Fibroblast of skin of left quadriceps (primary cell): ENCODE data around the gene CHCHD6.

Source experiments
- DNase-seq, 2 experiments: peaks; one replicate each; pipeline ENCODE4 v3.0.0-alpha.2; 2013; ENCODE audit warnings: low read depth in 2 of 2

The CHCHD6 gene

DNA sequence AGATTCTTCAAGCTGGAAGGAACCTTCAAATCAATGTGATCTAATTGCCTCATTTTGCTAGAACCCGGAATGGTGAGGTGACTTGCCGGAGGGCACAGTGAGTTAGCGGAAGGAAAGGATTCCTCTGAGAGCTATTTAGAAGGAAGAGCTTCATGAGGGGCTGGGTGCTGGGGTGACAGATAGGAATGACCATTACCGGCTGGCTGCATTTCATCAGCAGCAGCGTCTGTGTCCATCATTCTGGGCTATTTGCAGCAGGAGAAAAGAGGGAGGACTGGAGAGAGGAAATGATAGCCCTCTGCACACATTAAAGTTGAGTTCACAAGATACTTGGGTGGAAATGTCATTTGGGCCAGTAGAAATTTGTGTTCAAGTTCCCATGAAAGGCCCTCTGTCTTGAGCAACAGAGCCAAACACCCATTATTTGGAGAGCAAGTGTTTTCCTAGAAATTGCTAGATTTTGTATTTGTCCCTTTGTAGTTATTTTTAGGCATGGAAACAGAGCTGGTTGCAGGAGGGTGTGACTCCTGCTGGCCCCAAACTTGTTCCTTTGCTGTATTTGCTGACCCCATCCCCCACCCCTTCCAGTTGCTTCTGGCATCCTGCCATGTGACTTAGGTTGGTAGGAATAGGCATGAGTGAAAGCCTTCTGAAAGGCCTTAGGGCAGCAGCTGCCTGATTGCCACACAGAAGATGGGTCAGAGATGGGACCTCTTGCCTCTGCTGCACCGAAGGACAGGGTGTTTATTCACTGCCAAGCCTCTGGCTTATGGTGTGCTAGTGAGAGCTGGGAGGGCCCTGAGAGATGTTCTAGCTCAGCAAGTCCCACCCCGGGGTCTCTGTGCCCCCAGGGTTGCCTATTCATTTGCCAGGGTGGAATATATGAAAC is 191.4 kb downstream of the CHCHD6 start:
- no peak for DNase-seq

- DNase-seq, result no peak
Measured at GRCh38 chr3:126896067-126896441, 192.0 kb downstream of the CHCHD6 start.

GRCh38 chr3:126896968-126897367 is 192.9 kb downstream of the CHCHD6 start:
- no peak for DNase-seq

DNA sequence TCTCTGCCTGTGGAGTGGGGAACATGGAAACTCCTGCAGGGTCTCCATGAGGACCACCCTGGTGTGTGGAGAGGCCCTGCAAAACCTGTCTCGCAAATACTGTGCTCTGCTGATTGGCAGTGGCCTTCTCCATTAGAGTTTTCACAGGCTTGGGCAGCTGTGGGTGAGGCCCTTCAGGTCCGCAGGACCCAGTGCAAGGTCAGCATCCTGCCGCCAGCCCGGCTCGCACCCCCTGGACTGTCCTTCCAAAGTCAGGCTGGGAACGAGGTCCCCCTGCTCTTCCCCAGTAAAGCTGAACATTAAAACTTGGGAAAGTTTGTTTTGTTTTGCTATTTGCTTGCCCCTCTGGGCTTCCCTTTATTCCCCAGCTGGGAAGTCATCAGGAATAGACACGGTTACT is 193.9 kb downstream of the CHCHD6 start:
- no peak for DNase-seq

- no peak for DNase-seq
Measured at GRCh38 chr3:126900859-126901540, 197.0 kb downstream of the CHCHD6 start.

DNA sequence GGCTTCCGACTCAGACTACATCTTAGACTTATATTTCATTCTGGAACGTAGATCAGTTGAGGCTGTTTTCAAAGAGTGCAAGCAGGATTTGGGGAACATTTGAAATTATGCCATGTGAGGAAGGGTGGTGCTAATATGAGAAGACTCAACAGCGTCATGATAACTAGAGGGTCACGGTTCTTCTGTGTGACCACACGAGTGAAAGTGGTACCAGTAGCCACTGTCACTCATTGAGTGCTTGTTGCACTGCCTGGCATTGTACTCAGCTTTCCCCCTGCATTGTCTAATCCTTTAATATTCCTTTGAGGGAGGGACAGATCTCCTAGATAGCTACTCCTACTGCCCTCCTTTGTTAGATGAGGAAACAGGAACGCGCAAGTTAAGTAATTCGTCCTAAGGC is 197.6 kb downstream of the CHCHD6 start:
- DNase-seq, result no peak

DNA sequence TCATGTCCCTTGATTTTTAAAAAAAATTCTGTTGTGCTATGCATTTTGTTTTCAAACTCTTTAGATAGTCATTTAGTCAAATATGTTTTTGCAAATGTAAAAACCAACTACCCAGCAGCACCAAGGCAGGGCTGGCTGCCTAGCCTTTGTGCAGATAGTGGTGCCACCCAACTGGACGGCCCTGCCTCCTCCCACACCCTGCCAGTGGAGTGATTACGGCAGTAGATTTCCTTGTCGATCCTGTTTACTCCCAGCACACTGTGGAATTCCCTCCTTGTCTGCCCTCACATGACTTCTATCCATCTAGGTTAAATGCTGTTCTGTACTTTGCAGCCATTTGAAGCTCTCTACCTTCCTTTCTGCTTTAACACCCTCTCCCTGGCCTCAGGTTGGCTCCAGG is 199.5 kb downstream of the CHCHD6 start:
- no peak for DNase-seq

DNA sequence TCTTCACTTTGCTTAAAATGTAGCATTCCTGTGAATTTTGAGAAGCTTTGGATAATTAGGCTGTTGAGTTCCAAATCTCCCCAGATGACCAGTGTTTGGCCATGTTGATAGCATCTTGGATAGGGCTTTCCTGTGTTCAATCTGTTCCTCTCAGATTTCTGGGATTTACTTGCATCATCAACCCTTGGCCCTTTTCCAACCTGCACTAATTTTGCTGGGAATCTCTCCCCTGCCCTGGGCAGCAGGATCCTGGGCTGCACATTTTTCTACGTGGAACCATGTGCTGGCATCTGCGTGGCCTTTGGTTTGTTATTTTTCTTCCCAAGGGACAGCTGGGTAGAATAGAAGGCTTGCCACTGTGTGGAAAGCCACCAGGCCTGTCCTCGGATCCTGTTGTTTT is 203.5 kb downstream of the CHCHD6 start:
- no peak for DNase-seq

DNA sequence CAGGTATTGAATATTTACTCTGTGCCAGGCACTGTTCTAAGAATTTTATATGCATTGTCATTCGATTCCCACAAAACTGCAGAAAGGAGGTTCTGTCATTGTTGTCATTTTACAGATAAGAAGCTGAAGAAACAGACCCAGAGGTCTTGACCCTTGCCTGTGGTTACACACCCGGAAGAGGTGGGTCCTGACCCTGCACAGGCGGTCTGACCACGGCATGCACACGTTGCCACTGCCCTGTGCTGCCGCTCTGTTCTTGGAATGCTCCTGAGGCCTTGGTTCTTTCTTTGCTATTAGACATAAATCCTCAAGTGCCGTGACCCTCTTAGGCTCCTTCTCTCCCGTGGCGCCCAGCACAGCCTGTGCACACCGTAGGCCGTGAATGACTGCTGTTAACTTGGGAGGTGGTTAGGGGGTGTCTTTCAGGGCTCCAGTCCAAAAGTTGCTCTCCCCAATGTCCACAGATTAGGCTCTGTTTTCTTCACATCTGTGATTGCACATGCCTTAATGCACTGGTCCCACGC is 204.8 kb downstream of the CHCHD6 start:
- no peak for DNase-seq

GRCh38 chr3:126910231-126910630 is 206.2 kb downstream of the CHCHD6 start:
- no peak for DNase-seq

DNA sequence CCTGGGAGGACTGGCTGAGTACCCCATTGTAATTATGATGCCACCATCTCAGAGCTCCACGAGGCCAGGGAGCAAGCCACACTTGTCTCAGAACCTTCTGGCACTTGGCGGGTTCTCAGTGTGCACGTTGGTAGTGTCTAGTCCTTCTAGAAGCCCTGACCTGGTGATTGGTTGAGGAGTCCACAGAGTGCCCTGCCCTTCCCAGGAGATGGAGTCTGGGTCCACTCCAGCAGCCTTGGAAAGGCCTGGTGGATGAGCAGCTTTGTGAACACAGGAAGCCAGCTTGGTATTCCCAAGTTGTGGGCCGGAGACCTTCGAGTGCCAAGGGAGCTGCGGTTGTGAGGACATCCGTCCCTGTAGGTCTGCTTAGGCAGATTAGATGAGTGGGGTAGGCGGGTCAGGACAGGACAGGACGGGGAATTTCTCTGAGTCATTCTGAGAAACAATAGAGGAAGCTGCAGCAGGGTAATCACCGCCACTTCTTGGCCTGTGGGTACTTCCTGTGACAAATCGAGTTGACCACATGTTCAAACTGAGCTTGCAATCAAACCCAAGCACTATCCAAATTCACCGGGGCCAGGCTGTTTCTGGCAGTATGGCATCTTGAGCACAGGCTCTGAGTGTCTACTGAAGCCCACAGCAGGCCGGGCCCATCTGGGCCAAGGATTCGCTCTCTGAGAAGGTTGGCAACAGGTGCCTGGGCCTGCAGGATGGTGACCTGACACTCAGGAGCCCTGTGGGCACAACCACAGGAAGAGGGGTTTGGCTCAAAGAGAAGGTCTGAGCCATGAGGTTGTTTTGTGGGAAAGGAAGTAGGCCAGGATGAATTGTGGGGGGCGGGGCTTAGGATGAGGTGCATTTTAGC is 207.4 kb downstream of the CHCHD6 start:
- peak; percentile 12 to 16 for DNase-seq

DNA sequence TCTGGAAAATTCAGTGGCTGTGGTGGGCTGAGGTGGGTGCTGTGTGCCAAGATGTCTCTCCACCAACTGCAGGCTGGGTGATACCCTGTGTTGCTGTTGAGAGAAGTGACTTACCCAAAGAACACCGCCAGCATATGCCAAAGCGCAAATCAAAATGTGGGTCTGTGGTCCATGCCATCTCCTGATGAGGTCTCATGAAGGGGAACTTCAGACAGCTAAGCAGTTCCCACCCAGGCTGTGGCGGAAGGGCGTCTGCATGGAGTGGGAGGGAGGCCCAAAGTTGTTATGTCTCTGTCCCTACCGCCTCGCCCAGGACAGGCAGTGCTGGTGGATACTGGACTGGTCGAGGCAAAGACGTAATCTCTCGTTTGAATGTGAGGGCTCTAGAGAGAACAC is 208.0 kb downstream of the CHCHD6 start:
- DNase-seq, result no peak

- DNase-seq, result no peak
Measured at GRCh38 chr3:126912491-126913195, 208.6 kb downstream of the CHCHD6 start.

GRCh38 chr3:126913524-126913923 is 209.5 kb downstream of the CHCHD6 start:
- no peak for DNase-seq

GRCh38 chr3:126914226-126914625 is 210.2 kb downstream of the CHCHD6 start:
- no peak for DNase-seq

GRCh38 chr3:126915015-126915414 is 211.0 kb downstream of the CHCHD6 start:
- no peak for DNase-seq

DNA sequence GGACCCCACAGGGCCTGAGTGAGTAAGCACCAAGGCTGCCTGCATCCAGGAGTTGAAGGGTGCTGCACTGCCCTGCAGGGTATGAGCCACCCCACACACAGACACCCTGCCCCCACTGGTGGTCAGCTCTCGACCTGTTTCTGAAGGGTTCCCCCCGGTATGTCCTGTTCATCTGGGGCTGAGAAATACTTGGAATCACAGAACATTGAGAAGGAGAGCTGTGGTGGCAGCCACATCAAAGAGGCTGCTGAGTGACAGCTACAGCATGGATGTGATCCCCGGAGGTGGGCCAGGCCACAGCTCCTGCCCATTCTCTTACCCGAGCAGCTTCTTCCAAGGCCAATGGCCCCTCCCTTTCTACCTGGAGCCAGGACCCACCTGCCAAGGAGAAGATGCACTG is 212.5 kb downstream of the CHCHD6 start:
- DNase-seq, result no peak

GRCh38 chr3:126917232-126917804 is 213.3 kb downstream of the CHCHD6 start:
- no peak for DNase-seq

GRCh38 chr3:126918355-126918821 is 214.3 kb downstream of the CHCHD6 start:
- DNase-seq, result no peak

DNA sequence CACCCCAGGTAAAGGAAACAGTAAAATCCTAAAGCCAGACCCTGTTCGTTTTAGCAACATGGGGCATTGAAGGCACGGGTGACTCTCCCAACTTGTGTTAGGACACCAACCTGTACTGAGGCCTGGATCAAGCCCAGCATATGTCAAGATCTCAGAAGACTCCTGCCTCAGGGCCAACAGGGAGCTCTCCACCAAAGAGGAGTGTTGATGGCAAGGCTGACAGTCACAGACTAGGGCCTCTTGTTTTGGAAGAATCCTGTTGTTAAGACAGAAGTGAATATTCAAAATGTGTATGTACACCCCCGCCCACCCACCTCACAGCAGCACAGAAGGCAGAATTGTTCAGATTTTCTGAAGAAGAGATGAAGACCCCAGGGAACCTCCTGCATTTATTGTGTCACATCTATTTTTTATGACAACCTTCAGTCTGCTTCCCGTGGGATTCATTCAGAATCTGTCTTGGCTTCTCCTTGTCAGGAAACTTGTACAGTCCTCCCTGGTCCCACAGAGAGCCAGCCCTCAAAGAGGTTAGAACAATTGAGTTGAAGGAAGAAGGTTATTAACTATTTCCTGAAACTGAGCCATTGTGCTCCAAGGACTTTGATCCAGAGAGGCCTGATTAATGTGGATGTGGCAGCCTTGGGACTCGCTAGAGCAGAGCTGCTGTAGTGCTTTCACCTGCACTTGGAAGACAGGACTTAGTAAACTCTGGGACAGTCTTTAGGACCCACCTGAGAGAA is 217.2 kb downstream of the CHCHD6 start:
- DNase-seq, result no peak
